NCI-H2196 treated with DMSO at 0.1 percent for 48 hours (cell line): ENCODE results near the gene SPIRE2.
"Not testable (repeated sequence)": the region's sequence is repeated elsewhere in the genome, so short reads cannot be mapped to it uniquely, and the experiment has no call there.

ENCODE experiments used
- DNase-seq: peaks from one replicate; lab custom pipeline; 2025; ENCODE audit not compliant: unreplicated experiment; lab: John Stamatoyannopoulos, UW

Gene SPIRE2, protein sequence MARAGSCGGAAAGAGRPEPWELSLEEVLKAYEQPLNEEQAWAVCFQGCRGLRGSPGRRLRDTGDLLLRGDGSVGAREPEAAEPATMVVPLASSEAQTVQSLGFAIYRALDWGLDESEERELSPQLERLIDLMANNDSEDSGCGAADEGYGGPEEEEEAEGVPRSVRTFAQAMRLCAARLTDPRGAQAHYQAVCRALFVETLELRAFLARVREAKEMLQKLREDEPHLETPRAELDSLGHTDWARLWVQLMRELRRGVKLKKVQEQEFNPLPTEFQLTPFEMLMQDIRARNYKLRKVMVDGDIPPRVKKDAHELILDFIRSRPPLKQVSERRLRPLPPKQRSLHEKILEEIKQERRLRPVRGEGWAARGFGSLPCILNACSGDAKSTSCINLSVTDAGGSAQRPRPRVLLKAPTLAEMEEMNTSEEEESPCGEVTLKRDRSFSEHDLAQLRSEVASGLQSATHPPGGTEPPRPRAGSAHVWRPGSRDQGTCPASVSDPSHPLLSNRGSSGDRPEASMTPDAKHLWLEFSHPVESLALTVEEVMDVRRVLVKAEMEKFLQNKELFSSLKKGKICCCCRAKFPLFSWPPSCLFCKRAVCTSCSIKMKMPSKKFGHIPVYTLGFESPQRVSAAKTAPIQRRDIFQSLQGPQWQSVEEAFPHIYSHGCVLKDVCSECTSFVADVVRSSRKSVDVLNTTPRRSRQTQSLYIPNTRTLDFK

DNA sequence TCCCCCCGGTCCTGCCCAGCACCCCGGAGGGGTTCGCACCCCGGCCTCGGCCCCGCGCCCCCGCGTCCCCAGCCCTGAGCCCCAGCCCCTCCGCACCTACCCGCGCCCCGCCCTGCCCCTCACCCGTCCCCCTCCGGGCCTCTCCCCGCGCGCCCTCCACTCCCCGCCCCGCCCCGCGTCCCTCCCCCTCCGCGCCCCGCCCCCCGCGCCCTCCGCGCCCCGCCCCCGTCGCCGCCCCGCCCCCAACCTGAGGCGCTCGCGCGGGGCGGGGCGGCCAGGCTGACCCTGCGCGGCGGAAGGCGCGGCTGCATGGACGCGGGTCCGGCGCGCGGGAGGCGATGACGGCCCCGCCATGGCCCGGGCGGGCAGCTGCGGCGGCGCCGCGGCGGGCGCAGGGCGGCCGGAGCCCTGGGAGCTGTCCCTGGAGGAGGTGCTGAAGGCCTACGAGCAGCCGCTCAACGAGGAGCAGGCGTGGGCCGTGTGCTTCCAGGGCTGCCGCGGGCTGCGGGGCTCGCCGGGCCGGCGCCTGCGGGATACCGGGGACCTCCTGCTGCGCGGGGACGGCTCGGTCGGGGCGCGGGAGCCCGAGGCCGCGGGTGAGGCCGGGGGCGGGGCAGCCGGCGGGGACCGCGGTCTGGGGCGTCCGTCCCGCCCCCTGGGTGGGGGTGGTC, at the start of gene SPIRE2:
SPIRE2 (plus strand) TSS at position 277 of the 671 bp plus-strand sequence; CDS start at position 353, 76 bp downstream.
- no peak for DNase-seq

DNA sequence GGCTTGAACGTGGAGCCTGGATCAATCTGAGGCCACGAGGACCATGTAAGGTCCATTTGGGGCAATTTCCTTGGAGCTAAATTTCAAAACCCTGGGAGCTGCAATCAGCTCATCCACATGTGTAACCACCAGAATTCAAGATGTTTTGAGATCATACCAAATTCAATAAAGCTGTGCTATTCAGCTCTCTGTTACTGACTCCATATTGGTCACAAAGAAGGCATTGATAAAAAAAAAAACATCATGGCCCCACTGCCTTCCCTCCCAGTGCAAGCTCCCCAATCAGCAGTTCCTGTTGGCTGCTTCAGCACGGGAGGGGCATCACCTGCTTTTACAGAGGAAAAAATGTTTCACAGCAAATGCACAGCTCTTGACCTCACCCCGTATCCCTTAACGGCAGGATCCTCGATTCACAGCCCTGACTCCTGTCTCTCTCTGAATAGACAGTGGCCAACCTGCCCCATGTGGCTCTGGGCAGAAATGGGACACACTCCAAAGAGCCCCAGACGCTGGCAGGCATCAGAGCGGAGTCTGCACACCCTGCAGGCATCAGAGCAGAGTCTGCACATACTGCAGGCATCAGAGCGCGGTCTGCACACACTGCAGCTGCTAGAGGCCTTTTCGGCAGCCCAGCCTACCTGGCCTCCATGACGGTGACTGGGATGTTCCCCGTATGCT, 48.9 kb upstream of the SPIRE2 start:
- no peak for DNase-seq

DNA sequence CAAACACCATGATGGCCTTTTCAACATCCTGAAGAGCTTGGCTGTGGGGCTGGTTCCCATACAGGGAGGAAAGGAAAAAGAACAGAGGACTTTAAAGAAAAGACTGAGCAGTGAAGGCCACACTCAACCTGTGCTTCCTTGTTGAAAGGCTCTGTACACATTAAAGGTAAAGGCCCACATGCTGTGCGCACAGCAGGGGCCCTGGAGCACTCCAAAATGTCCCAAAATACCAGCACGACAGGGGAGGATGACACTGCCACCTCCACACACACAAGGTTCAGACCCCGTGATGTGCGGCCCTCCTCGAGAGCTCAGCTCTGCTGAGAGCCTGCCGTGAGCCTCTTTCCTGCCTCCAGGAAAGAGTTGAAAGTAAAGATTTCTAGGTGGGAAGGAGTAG, 48.4 kb upstream of the SPIRE2 start:
- DNase-seq, result no peak

DNA sequence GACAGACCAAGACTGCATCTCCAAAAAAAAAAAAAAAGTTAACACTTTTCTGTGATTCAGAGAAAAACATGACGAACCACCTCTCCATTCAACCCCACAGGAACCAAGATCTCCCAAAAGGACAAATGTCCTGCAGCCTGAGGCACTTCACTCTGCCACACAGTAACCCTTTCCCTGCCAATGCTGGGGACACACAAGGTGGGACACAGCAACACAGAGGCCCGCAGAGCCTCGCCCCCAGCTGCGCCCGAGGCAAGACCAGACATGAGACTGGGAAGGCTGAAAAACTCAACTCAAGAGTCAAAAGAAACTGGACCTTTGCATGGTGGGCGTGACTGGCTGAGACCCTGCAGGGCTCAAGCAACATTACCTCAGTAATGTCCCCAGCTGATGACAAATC, 45.8 kb upstream of the SPIRE2 start:
- DNase-seq, result no peak

DNA sequence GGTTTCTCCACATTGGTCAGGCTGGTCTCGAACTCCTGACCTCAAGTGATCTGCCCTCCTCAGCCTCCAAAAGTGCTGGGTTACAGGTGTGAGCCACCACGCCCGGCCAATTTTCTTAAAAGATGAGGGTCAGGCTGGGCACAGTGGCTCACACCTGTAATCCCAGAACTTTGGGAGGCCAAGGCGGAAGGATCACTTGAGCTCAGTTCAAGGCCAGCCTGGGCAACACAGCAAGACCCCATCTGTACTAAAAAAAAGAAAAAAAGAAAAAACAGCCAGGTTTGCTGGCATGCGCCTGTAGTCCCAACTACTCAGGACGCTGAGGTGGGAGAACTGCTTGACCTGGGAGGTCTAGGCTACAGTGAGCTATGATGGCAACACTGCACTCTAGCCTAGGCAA, 44.3 kb upstream of the SPIRE2 start:
- DNase-seq, result not testable (repeated sequence)

DNA sequence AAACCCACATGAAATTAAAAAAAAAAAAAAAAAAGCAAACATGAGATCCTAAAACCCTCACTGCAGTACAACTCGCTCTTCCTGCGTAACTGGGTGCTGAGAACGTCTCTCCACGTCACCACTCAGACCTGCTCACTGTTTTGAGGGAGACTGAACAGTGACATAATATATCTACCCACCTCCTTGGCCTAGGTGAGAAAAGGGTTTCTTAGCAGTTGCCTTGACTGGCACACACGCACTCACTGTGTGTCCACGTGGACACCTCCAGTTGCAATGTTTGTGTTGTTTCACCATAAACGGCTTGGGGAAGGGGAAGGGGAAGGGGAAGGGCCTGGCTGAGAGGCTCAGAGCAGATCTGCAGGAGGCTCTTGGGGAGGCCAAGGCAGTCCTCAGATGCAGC, 43.9 kb upstream of the SPIRE2 start:
- no peak for DNase-seq

DNA sequence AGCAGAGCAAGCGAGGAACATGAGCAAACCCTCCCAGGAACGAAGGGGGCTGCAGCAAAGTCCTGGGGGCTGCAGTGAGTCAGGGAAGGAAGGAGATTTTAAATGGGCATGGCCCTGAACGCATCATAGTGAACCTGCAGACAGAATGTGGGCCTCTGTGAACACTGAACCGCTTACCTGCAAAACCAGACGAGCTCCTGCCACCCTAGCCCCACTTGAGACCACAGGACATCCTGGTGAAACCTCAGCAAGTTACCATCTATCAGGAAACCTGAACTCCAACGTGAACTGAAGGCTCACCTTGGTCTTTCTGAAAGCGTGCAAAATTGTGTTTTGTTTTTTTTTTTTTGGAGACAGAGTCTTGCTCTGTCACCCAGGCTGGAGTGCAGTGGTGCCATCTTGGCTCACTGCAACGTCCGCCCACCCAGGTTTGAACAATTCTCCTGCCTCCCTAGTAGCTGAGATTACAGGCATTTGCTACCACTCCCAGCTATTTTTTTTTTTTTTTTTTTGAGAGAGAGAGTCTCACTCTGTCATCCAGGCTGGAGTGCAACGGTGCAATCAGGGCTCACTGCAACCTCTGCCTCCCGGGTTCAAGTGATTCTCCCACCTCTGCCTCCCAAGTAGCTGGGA, 42.6 kb upstream of the SPIRE2 start:
- no peak for DNase-seq

DNA sequence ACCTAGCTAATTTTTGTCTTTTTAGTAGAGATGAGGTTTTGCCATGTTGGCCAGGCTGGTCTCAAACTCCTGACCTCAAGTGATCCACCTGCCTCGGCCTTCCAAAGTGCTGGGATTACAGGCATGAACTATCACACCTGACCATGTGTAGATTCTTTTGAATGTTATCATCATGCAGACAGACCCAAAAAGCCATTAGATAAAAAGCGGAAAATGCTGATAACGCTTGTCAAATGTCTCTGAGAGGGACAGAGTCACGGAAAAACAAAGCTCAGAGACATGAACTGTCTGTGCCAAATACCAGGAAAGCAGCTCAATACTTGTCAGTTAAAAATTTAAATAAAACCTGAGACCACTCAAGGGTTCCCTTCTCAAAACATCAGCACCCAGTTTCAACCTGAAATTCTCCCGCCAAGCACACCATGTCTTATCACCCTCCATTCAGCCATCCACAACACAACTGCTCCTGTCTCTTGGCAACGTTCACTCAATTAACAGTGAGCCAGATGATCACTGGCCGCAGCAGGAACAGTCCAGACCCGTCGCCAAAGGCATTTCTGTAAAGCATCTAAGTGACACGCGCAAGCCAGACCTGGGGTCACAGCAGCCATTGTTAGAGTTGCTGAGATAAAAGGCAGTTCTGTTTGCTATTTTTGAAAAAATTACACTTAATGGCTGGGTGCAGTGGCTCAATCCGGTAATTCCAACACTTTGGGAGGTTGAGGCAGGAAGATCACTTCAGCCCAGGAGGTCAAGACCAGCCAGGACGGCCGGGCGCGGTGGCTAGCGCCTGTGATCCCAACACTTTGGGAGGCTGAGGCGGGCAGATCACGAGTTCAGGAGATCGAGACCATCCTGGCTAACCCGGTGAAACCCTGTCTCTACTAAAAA, 41.6 kb upstream of the SPIRE2 start:
- DNase-seq, result no peak

DNA sequence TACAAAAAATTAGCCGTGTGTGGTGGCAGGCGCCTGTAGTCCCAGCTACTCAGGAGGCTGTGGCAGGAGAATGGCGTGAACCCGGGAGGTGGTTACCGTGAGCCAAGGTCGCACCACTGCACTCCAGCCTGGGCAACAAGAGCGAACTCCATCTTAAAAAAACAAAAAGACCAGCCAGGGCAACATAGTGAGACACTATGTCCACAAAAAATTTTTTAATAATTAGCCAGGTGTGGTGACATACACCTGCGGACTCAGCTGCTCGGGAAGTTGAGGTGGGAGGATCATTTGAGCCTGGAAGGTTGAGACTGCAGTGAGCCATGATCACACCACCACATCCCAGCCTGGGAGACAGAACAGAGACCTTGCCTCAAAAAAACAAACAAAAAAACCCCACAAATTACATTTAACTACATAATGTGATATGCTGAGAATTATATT, 40.9 kb upstream of the SPIRE2 start:
- DNase-seq, result no peak

DNA sequence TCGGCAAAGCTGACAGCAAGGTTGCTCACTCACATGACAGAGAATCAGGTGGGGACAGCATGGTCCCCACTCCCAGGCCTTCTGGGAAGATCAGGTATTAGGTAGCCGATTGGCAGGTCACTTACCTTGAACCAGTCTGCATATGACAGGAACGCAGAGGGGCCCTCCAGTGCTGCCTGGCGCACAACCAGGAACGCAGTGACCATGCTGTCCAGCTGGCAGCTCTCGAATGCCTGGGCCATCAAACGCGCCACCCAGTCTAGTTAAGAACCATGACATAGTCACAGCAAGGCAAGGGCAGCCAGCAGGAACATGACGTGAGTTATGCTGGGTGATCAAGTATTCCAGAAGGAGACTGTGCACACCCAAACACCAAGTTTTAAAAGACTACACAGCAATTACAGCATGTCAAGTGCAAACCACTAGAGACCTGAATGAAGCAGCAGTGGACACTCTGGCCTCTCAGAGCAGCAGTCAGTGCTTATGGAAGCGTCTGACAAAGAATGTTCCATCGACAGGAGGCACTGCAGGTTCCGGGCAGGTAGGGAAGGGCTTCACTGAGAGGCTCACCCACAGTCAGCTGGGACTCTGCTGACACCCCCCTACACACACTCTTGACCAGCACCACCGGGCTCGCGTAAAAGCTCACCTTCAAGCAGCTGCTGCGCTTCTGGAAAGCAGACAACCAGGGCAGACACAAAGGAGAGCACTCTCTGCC, 36.8 kb upstream of the SPIRE2 start:
- DNase-seq, result no peak

DNA sequence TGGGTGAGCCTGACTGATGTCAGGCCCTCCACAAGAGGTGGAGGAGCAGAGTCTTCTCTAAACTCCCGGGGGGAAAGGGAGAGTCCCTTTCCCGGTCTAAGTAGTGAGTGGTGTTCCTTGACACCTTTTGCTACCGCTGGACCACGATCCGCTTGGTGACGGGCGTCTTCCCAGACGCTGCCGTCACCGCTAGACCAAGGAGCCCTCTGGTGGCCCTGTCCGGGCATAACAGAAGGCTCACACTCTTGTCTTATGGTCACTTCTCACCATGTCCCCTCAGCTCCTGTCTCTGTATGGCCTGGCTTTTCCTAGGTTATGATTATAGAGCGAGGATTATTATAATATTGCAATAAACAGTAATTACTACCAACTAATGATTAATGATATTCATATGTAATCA, 35.2 kb upstream of the SPIRE2 start:
- DNase-seq, result not testable (repeated sequence)

DNA sequence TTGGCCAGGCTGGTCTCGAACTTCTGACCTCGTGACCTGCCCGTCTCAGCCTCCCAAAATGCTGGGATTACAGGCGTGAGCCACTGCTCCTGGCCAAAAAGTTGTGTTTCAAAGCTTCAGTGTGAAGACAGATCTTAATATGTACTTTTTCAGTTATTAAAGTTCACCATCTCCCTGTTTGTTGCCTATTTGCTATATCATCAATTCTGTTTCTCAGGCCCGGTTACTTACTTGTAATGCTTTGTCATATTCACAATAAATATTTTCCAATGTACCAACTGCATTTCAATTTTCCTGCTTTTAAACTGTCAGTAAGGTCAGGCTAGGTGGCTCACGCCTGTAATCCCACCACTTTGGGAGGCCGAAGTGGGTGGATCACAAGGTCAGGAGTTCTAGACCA, 34.3 kb upstream of the SPIRE2 start:
- no peak for DNase-seq

DNA sequence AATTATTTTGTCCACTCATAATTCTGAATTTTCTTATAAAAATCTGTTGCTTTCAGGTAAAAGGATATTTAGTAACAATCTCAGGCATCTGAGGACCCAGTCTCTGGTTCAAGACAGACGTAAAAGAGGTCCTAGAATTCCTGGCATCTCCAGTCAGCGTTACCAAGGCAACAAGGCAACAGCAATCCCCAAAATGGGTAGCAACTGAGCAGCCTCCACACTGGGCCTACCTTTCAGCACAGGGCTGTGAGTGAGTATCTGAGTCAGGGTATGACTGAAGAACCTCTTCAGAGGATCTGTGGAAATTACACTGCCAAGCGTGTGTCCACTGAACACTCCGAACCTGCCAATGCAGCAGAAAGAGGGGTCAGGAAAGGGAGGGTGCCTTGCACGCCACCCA, 32.6 kb upstream of the SPIRE2 start:
- no peak for DNase-seq

DNA sequence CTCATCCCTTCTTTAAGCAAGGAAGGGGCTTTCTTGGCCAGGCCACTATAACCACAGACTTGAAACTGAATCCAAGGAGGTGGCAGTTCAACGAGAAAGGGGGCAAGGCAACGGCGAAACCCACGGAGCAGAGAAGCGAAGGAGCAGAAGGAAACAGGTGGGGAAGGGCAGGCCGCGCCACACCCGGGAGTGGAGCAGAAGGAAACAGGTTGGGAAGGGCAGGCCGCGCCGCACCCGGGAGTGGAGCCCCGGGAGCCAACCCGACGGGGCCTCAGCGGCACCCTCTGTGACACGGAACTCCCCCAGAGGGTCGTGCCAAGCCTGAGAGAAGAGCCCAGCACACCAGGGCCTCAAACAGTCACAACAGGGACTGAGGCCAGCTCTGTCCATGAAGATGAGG, 32.2 kb upstream of the SPIRE2 start:
- DNase-seq, result no peak

DNA sequence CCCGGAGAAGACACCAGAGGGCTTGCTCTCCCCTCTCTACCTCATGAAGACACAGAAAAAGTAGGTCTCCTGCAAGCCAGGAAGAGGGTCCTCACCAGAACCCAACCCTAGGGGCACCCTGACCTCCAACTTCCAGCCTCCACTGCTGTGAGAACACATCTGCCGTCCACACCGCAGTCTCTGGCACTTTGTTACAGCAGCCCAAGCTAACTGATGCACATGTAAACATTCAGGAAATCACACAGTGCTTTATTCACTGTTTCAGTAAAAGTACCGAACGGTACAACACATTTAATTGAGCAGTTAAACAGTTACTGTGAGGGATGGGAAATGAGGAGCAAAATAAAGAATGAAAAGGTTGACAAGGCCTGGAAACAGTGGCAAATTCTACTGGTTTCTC, 30.1 kb upstream of the SPIRE2 start:
- DNase-seq, result no peak

DNA sequence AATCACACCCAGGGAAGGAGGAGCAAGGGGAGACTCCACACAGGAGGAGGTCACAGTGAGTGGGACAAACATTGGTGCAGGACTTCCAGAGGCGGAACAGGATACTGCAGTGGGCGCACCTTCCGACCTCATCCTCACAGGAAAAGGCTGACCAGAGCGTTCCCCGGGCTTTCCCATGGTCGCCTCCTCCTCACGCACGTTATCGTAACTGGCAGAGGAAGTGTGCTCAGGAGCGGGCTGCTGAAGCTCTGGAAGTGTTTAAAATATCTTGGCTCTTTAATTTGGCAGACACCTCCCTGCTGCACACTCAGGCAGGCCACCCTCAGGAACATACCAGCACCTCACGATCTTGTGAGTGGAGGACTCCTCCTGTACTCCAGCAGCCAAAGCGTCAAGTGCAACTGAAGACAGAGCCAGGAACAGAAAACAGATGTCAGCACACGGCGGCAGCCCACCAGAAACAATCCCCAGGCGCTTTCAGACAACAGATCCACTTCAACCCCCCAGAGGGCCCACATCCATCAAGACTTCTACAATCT, 29.4 kb upstream of the SPIRE2 start:
- DNase-seq, result no peak

DNA sequence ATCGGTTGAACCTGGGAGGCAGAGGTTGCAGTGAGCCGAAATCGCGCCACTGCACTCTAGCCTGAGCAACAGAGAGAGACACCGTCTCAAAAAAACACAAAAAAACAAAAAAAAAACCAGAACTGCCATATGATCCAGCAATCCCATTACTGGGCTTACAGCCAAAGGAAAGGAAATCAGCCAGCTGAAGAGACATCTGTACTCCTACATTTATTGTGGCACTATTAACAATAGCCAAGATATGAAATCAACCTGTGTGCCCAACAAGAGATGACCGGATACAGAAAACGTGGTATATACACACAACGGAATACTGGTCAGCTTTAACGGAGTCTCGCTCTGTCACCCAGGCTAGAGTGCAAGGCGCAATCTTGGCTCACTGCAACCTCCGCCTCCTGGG, 26.5 kb upstream of the SPIRE2 start:
- DNase-seq, result peak; percentile 19

DNA sequence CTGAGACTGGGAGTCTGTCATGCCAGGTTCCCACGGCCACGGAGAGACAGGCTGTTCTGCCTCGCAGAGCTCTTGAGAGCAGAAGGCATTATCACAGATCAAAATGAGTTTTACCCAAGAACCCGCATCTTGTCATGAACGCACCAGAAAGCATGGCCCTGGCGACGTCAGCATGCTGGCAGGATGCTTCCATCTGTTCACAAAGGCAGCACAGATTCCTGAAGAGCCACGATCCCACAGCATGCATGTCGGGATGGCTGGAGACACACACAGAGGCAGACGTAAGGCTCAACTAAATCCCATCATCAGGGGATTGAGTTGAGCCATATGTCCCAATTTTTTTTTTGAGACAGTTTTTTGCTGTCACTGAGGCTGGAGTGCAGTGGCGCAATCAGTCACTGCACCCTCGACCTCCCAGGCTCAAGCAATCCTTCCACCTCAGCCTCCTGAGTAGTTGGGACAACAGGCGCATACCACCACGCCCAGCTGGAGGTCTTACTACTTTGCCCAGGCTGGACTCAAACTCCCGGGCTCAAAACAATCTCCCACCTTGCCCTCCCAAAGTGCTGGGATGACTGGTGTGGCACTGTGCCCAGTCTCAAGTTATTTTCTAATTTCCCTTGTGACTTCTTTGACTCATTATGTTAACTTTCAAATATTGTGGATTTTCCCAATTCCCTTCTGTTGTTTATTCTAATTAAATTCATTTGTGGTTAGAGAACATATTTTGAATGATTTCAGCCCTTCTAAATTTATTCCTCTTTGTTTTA, 23.0 kb upstream of the SPIRE2 start:
- no peak for DNase-seq
